ENCODE results near the gene CD80.

- no peak for TF ChIP-seq EZH2 (IDR thresholded peaks at IDR 0.05; ENCODE audit: low read length, missing control alignments)
- TF ChIP-seq, protein P1, sequence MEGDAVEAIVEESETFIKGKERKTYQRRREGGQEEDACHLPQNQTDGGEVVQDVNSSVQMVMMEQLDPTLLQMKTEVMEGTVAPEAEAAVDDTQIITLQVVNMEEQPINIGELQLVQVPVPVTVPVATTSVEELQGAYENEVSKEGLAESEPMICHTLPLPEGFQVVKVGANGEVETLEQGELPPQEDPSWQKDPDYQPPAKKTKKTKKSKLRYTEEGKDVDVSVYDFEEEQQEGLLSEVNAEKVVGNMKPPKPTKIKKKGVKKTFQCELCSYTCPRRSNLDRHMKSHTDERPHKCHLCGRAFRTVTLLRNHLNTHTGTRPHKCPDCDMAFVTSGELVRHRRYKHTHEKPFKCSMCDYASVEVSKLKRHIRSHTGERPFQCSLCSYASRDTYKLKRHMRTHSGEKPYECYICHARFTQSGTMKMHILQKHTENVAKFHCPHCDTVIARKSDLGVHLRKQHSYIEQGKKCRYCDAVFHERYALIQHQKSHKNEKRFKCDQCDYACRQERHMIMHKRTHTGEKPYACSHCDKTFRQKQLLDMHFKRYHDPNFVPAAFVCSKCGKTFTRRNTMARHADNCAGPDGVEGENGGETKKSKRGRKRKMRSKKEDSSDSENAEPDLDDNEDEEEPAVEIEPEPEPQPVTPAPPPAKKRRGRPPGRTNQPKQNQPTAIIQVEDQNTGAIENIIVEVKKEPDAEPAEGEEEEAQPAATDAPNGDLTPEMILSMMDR (conservative IDR thresholded peaks at IDR 0.05 in 1 of 2, IDR thresholded peaks at IDR 0.05 in 1 of 2; ENCODE audit: low read depth in 1 of 2, low read length in 2 of 2): no peak
These were observed 41.7 kb upstream of the CD80 start for GRCh38 chr3:119601154-119601553.

All from fibroblast of lung (primary cell).